HFFc6 (cell line): ENCODE data around the gene PI4K2B. TPM values are rescaled to one million over a fixed set of nuclear protein-coding genes. Genes with fewer than 3 reads are reported as not detected.
"Not testable (repeated sequence)": the region's sequence is repeated elsewhere in the genome, so short reads cannot be mapped to it uniquely, and the experiment has no call there.

Source experiments
- DNase-seq: peaks from one replicate; pipeline ENCODE4 v3.0.0-alpha.2; 2018
- H3K27ac Mint-ChIP-seq: 2 replicates; pipeline ENCODE4 v1.8.0; 2020; ENCODE audit warnings: mild to moderate bottlenecking, mixed read lengths
- H3K27me3 Mint-ChIP-seq: 2 replicates; pipeline ENCODE4 v1.8.0; 2021; ENCODE audit warnings: mild to moderate bottlenecking, moderate library complexity, mixed read lengths; ENCODE audit not compliant: insufficient read depth
- H3K36me3 Mint-ChIP-seq: 2 replicates; pipeline ENCODE4 v1.8.0; 2021; ENCODE audit warnings: low read depth, mixed read lengths
- H3K4me1 Mint-ChIP-seq: 2 replicates; pipeline ENCODE4 v1.8.0; 2020; ENCODE audit warnings: low read depth, mixed read lengths
- H3K4me3 Mint-ChIP-seq: 2 replicates; pipeline ENCODE4 v1.8.0; 2020; ENCODE audit warnings: mild to moderate bottlenecking, moderate library complexity, mixed read lengths
- H3K9me3 Mint-ChIP-seq: 2 replicates; pipeline ENCODE4 v1.8.0; 2020; ENCODE audit warnings: mild to moderate bottlenecking, mixed read lengths
- CTCF ChIP-seq: fragments of 200-600 bp; sonication (generic); IDR thresholded peaks from 2 replicates; pipeline ENCODE4 v1.5.0; 2021; ENCODE audit warnings: antibody characterized with exemption, mild to moderate bottlenecking
- total RNA-seq, 6 experiments: library from RNA; stranded (reverse); fragmentation: NEBNext Ultra II Directional; extraction: Animal tissue kit (Norgen Biotek cat#: 25700); gene quantifications; 2 replicates in 1 of 6; 3 replicates in 5 of 6; pipeline ENCODE4 v1.2.3, GENCODE V29; 2021

Gene PI4K2B
- total RNA-seq, 6 experiments from 2014 or later, result 28.3 to 33.8 (median 30.5) TPM

GRCh38 chr4:25209702-25210101 is 24.1 kb upstream of the PI4K2B start:
- DNase-seq, result no peak
- Mint-ChIP-seq H3K36me3 (no peaks in the 10 kb centered on the region), H3K9me3 (no peaks in the 10 kb centered on the region), H3K27me3 (peaks cover 8% of the 10 kb centered on the region), H3K4me3 (no peak overlapping the region), H3K4me1 (no peaks in the 10 kb centered on the region), H3K27ac (no peak overlapping the region)
- no peak for TF ChIP-seq CTCF

GRCh38 chr4:25211721-25212120 is 22.1 kb upstream of the PI4K2B start:
- H3K9me3 Mint-ChIP-seq, result no peaks in the 10 kb centered on the region
- H3K4me1 Mint-ChIP-seq, result no peaks in the 10 kb centered on the region
- no peak for DNase-seq
- H3K27me3 Mint-ChIP-seq, result peaks cover 7% of the 10 kb centered on the region; the same call in 1 of the 2 replicates
- H3K4me3 Mint-ChIP-seq, result no peak overlapping the region
- no peak for TF ChIP-seq CTCF
- H3K36me3 Mint-ChIP-seq, result 0 out of 2 replicates have a peak, but pooled peaks cover 5% of the 10 kb centered on the region
- no peak overlapping the region for H3K27ac Mint-ChIP-seq

GRCh38 chr4:25212822-25213221 is 21.0 kb upstream of the PI4K2B start:
- no peak for TF ChIP-seq CTCF
- H3K27ac Mint-ChIP-seq, result no peak overlapping the region
- H3K4me1 Mint-ChIP-seq, result no peaks in the 10 kb centered on the region
- H3K27me3 Mint-ChIP-seq, result peaks cover 7% of the 10 kb centered on the region; the same call in 1 of the 2 replicates
- no peak overlapping the region for H3K4me3 Mint-ChIP-seq
- H3K36me3 Mint-ChIP-seq, result 0 out of 2 replicates have a peak, but pooled peaks cover 5% of the 10 kb centered on the region
- no peak for DNase-seq
- H3K9me3 Mint-ChIP-seq, result no peaks in the 10 kb centered on the region

- H3K4me3 Mint-ChIP-seq, result no peak overlapping the region
- no peak for TF ChIP-seq CTCF
- no peak for DNase-seq
Observed at GRCh38 chr4:25213347-25213979, 20.4 kb upstream of the PI4K2B start.

GRCh38 chr4:25214750-25215149 is 19.1 kb upstream of the PI4K2B start:
- H3K9me3 Mint-ChIP-seq, DNase-seq, H3K4me3 Mint-ChIP-seq, H3K4me1 Mint-ChIP-seq, H3K36me3 Mint-ChIP-seq, H3K27ac Mint-ChIP-seq, H3K27me3 Mint-ChIP-seq: not testable (repeated sequence)

More at GRCh38 chr4:25213347-25213979, 20.4 kb upstream of the PI4K2B start:
- Mint-ChIP-seq H3K27me3 (peaks cover 7% of the 10 kb centered on the region; the same call in 1 of the 2 replicates), H3K4me1 (no peaks in the 10 kb centered on the region), H3K36me3 (0 out of 2 replicates have a peak, but pooled peaks cover 5% of the 10 kb centered on the region), H3K9me3 (no peaks in the 10 kb centered on the region), H3K27ac (no peak overlapping the region)

- H3K4me1 Mint-ChIP-seq, result no peaks in the 10 kb centered on the region
- no peak overlapping the region for H3K4me3 Mint-ChIP-seq
- no peak overlapping the region for H3K27ac Mint-ChIP-seq
- 0 out of 2 replicates have a peak, but pooled peaks cover 5% of the 10 kb centered on the region for H3K36me3 Mint-ChIP-seq
- DNase-seq, result no peak
- no peak for TF ChIP-seq CTCF
- H3K27me3 Mint-ChIP-seq, result peaks cover 8% of the 10 kb centered on the region; the same call in 1 of the 2 replicates
- no peaks in the 10 kb centered on the region for H3K9me3 Mint-ChIP-seq
Observed at GRCh38 chr4:25215511-25215910, 18.3 kb upstream of the PI4K2B start.
